Right lobe of liver (tissue), 4 donors: ENCODE measurements around the gene TNFRSF1B.

ENCODE experiments used
- POLR2A ChIP-seq: fragments of 450-650 bp; IDR thresholded peaks from one replicate; pipeline ENCODE4 v1.6.1; 2017; ENCODE audit warnings: antibody characterized with exemption, mild to moderate bottlenecking
- TF ChIP-seq, protein P1 (sequence below), 4 donors: fragments of 200-600 bp in 3 of 4; fragments of 450-650 bp in 1 of 4; IDR thresholded peaks; one replicate each; pipeline versions ENCODE4 v1.5.1 to v1.8.0; 2016 to 2022; ENCODE audit warnings: antibody characterized with exemption in 4 of 4, mild to moderate bottlenecking in 2 of 4
- donor health status: DM: no; HTN: no; CAD: no.
- donor health status: DM: no; HTN: no; CAD: no.
- donor health status: DM: no; HTN: yes; CAD: no.

DNA sequence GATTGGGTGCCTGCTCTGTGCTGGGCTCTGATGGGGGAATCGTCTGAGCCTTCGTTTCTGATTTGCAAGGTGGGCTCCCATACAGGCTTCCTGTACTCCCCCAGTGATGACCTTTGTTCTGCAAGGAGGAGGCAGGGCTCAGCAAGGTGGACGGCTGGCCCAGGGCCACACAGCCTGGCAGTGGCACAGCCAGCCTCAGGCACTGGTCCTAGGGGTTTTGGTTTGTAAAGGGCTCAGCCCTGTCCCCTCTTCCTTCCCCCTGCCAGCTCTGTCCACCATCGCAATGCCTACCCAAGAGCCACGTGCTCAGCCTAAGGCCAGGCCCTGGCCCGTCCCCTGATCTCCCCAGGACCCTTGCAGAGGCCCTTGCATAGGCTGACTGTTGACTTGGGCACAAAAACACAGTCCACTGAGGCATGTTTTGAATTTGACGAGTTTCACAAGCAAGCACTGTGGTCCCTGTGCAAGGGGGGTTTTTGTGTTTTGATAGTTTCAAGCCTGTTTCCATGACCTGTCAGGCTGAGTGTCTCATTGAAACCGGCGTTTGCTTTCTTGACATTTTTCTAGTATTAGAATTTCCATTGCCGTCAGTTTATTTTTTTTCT, 39.5 kb upstream of the TNFRSF1B start:
- TF ChIP-seq, protein P1, sequence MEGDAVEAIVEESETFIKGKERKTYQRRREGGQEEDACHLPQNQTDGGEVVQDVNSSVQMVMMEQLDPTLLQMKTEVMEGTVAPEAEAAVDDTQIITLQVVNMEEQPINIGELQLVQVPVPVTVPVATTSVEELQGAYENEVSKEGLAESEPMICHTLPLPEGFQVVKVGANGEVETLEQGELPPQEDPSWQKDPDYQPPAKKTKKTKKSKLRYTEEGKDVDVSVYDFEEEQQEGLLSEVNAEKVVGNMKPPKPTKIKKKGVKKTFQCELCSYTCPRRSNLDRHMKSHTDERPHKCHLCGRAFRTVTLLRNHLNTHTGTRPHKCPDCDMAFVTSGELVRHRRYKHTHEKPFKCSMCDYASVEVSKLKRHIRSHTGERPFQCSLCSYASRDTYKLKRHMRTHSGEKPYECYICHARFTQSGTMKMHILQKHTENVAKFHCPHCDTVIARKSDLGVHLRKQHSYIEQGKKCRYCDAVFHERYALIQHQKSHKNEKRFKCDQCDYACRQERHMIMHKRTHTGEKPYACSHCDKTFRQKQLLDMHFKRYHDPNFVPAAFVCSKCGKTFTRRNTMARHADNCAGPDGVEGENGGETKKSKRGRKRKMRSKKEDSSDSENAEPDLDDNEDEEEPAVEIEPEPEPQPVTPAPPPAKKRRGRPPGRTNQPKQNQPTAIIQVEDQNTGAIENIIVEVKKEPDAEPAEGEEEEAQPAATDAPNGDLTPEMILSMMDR (IDR thresholded peaks at IDR 0.05), result no peak
- no peak for TF ChIP-seq POLR2A
